ENCODE data around the gene ZNF107.

- TF ChIP-seq CTCF (IDR thresholded peaks at IDR 0.05; ENCODE audit: borderline replicate concordance, extremely low read depth, low read length, poor library complexity, severe bottlenecking), result no peak
- no peak for TF ChIP-seq EZH2 (IDR thresholded peaks at IDR 0.05; ENCODE audit: borderline replicate concordance, low read depth, low read length, severe bottlenecking)
These were observed 20.7 kb downstream of the ZNF107 start for GRCh38 chr7:64686493-64687184.
